Right atrium auricular region (tissue), 2 donors: ENCODE measurements around the gene CCDC159. TPM values are rescaled to one million over a fixed set of nuclear protein-coding genes. Genes with fewer than 3 reads are reported as not detected.
"Not testable (repeated sequence)": the region's sequence is repeated elsewhere in the genome, so short reads cannot be mapped to it uniquely, and the experiment has no call there.

Experiments
- DNase-seq: peaks from one replicate; pipeline ENCODE4 v3.0.0-alpha.2; 2019; ENCODE audit warnings: low spot score
- H3K27ac ChIP-seq, 2 donors: fragments of 200-600 bp; sonication (generic); 1 replicate in 1 of 2; 2 replicates in 1 of 2; pipeline ENCODE4 v1.5.1; 2016 to 2019
- H3K27me3 ChIP-seq, 2 donors: fragments of 200-600 bp; sonication (generic); one replicate each; pipeline versions ENCODE4 v1.5.1 to v1.6.0; 2017 to 2019
- H3K36me3 ChIP-seq: fragments of 200-600 bp; sonication (generic); one replicate; pipeline ENCODE4 v1.5.1; 2016
- H3K4me1 ChIP-seq, 2 donors: fragments of 200-600 bp; sonication (generic); one replicate each; pipeline versions ENCODE4 v1.5.1 to v1.6.0; 2017 to 2019
- H3K4me3 ChIP-seq, 2 donors: fragments of 200-600 bp; sonication (generic); 1 replicate in 1 of 2; 2 replicates in 1 of 2; pipeline ENCODE4 v1.5.1; 2017 to 2019; ENCODE audit warnings: mild to moderate bottlenecking in 1 of 2, moderate library complexity in 1 of 2
- H3K9me3 ChIP-seq, 2 donors: fragments of 200-600 bp; sonication (generic); one replicate each; pipeline ENCODE4 v1.5.1; 2019
- total RNA-seq, 2 donors: library from RNA; depleted of rRNA; stranded (reverse); fragments of >200 nt; gene quantifications; one replicate each; pipeline ENCODE4 v1.1.0, GENCODE V29; 2016
- TF ChIP-seq, protein P1 (sequence below), 2 donors: fragments of 200-600 bp; sonication (generic); IDR thresholded peaks; one replicate each; pipeline ENCODE4 v1.5.1; 2019; ENCODE audit warnings: antibody characterized with exemption in 2 of 2

Gene CCDC159
- total RNA-seq, 2 donors from 2014 or later, result 12.1 to 18.8 TPM

- DNase-seq, result no peak
- TF ChIP-seq, protein P1, sequence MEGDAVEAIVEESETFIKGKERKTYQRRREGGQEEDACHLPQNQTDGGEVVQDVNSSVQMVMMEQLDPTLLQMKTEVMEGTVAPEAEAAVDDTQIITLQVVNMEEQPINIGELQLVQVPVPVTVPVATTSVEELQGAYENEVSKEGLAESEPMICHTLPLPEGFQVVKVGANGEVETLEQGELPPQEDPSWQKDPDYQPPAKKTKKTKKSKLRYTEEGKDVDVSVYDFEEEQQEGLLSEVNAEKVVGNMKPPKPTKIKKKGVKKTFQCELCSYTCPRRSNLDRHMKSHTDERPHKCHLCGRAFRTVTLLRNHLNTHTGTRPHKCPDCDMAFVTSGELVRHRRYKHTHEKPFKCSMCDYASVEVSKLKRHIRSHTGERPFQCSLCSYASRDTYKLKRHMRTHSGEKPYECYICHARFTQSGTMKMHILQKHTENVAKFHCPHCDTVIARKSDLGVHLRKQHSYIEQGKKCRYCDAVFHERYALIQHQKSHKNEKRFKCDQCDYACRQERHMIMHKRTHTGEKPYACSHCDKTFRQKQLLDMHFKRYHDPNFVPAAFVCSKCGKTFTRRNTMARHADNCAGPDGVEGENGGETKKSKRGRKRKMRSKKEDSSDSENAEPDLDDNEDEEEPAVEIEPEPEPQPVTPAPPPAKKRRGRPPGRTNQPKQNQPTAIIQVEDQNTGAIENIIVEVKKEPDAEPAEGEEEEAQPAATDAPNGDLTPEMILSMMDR (IDR thresholded peaks at IDR 0.05), result no peak
- Histone ChIP-seq H3K9me3 (no peaks in the 10 kb centered on the region), H3K27me3 (no peaks in the 10 kb centered on the region), H3K4me3 (no peak overlapping the region), H3K27ac (peak overlapping the region; percentile 67 to 75), H3K4me1 (peaks cover 0 to 20% of the 10 kb centered on the region in 2 donors), H3K36me3 (peaks cover 31% of the 10 kb centered on the region)
These were observed 21.4 kb upstream of the CCDC159 start for GRCh38 chr19:11324748-11325389.

- DNase-seq, result no peak
- peaks cover 0 to 20% of the 10 kb centered on the region in 2 donors for H3K4me1 ChIP-seq
- no peaks in the 10 kb centered on the region for H3K9me3 ChIP-seq
- no peaks in the 10 kb centered on the region for H3K27me3 ChIP-seq
- no peak overlapping the region for H3K4me3 ChIP-seq
- H3K27ac ChIP-seq, result no peak overlapping the region
- H3K36me3 ChIP-seq, result peaks cover 36% of the 10 kb centered on the region
- TF ChIP-seq, protein P1 (IDR thresholded peaks at IDR 0.05), result no peak
These were observed 20.8 kb upstream of the CCDC159 start for GRCh38 chr19:11325544-11325943.

- H3K36me3 ChIP-seq, result peaks cover 62% of the 10 kb centered on the region
- DNase-seq, result no peak
- TF ChIP-seq, protein P1 (IDR thresholded peaks at IDR 0.05), result no peak
These were observed 16.2 kb upstream of the CCDC159 start for GRCh38 chr19:11330127-11330526.

GRCh38 chr19:11331502-11331901 lies 14.8 kb upstream of the CCDC159 start:
- peaks cover 60% of the 10 kb centered on the region for H3K36me3 ChIP-seq

More at GRCh38 chr19:11330127-11330526, 16.2 kb upstream of the CCDC159 start:
- H3K4me3 ChIP-seq, result no peak overlapping the region
- H3K27ac ChIP-seq, result no peak overlapping the region
- H3K9me3 ChIP-seq, result no peaks in the 10 kb centered on the region
- H3K27me3 ChIP-seq, result no peaks in the 10 kb centered on the region
- H3K4me1 ChIP-seq, result no peaks in the 10 kb centered on the region

DNA sequence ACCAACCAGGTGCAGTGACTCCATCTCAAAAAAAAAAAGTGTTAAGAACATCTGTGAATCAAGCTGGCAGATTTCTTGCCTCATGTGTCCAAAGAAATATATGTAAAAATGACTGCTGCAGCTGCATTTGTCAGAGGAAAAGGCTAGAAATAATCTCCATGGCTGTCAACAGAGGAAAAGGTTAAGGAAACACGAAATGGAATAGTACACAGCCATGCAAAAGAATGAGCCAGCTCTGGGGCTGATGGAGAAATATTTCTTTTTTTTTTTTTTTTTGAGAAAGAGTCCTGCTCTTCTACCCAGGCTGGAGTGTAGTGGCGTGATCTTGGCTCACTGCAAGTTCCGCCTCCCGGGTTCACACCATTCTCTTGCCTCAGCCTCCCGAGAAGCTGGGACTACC lies 13.5 kb upstream of the CCDC159 start:
- Histone ChIP-seq H3K9me3 (no peaks in the 10 kb centered on the region), H3K36me3 (peaks cover 48% of the 10 kb centered on the region), H3K4me1 (no peaks in the 10 kb centered on the region), H3K27ac (no peak overlapping the region), H3K4me3 (no peak overlapping the region), H3K27me3 (no peaks in the 10 kb centered on the region)
- TF ChIP-seq, protein P1 (IDR thresholded peaks at IDR 0.05), result no peak
- DNase-seq, result no peak

More at GRCh38 chr19:11331502-11331901, 14.8 kb upstream of the CCDC159 start:
- no peaks in the 10 kb centered on the region for H3K9me3 ChIP-seq
- no peak overlapping the region for H3K27ac ChIP-seq
- H3K4me3 ChIP-seq, result no peak overlapping the region
- H3K27me3 ChIP-seq, result no peaks in the 10 kb centered on the region
- TF ChIP-seq, protein P1 (IDR thresholded peaks at IDR 0.05), result no peak
- no peak for DNase-seq
- H3K4me1 ChIP-seq, result no peaks in the 10 kb centered on the region

- H3K4me1 ChIP-seq, H3K27me3 ChIP-seq, H3K4me3 ChIP-seq, H3K9me3 ChIP-seq, DNase-seq, H3K27ac ChIP-seq: not testable (repeated sequence)
- peaks cover 40% of the 10 kb centered on the region for H3K36me3 ChIP-seq
These were observed 12.5 kb upstream of the CCDC159 start for GRCh38 chr19:11333838-11334237.
